Natural killer cell treated with Interleukin-12 subunit alpha and Interleukin-12 subunit beta and Interleukin-15 and Interleukin-18, amount 100 ng/mL, for 72 hours (primary cell): ENCODE measurements around the gene ZNF423. TPM values are rescaled to one million over a fixed set of nuclear protein-coding genes. Genes with fewer than 3 reads are reported as not detected.
A peak's percentile ranks its signal among the peaks of the same experiment; 100 is the strongest.

Experiments
- ATAC-seq, 2 donors: fragments of 150-1000 bp; cut with Tn5 transposase in 1 of 2; sonication (Bioruptor Pico), chemical (Tn5 transposase) in 1 of 2; 2 replicates each; pipeline ENCODE4 v1.10.0; 2021
- DNase-seq: peaks from one replicate; pipeline ENCODE4 v3.0.0; 2022; ENCODE audit warnings: low spot score
- H3K27ac Mint-ChIP-seq, 2 donors: 1 replicate in 1 of 2; 2 replicates in 1 of 2; pipeline ENCODE4 v1.8.0; 2022; ENCODE audit warnings: mixed read lengths in 2 of 2, mild to moderate bottlenecking in 1 of 2, moderate library complexity in 1 of 2
- H3K27me3 Mint-ChIP-seq, 2 donors: 1 replicate in 1 of 2; 2 replicates in 1 of 2; pipeline ENCODE4 v1.8.0; 2022; ENCODE audit warnings: mixed read lengths in 2 of 2
- H3K36me3 Mint-ChIP-seq: one replicate; pipeline ENCODE4 v1.8.0; 2022; ENCODE audit warnings: mixed read lengths
- H3K4me1 Mint-ChIP-seq, 2 donors: 1 replicate in 1 of 2; 2 replicates in 1 of 2; pipeline ENCODE4 v1.8.0; 2022; ENCODE audit warnings: low read depth in 2 of 2, mixed read lengths in 2 of 2, mild to moderate bottlenecking in 1 of 2
- H3K4me3 Mint-ChIP-seq: one replicate; pipeline ENCODE4 v1.8.0; 2022; ENCODE audit warnings: mixed read lengths
- H3K9me3 Mint-ChIP-seq: 2 replicates; pipeline ENCODE4 v1.8.0; 2022; ENCODE audit warnings: mixed read lengths
- total RNA-seq, 2 donors: library from RNA; stranded (reverse); gene quantifications; one replicate each; pipeline ENCODE4 v1.2.3, GENCODE V29; 2022

Gene ZNF423
- total RNA-seq, 2 donors from 2014 or later, result not detected

DNA sequence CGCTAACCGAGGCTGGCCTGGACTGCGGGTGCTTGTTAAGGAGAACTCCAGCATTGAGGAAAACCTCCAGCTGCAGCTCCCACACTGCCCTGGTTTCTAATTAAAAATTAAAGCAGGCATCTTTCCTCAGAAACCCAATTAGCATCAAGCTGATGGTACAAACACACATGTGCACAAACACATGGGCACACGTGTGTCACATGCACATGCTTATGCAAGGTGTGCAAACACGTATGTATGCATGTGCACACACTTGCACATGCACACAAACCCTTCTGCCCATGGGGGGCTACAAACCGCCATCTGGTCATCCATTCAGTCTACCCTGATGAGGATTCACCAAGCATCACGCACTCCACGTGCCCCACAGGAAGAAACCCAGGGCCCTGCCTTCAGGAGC lies 182.5 kb downstream of the ZNF423 start:
- no peaks in the 10 kb centered on the region for H3K36me3 Mint-ChIP-seq
- H3K27me3 Mint-ChIP-seq, result no peaks in the 10 kb centered on the region
- ATAC-seq (no peak), DNase-seq (no peak)
- no peak overlapping the region for H3K27ac Mint-ChIP-seq
- H3K4me1 Mint-ChIP-seq, result no peaks in the 10 kb centered on the region
- no peaks in the 10 kb centered on the region for H3K9me3 Mint-ChIP-seq
- no peak overlapping the region for H3K4me3 Mint-ChIP-seq

DNA sequence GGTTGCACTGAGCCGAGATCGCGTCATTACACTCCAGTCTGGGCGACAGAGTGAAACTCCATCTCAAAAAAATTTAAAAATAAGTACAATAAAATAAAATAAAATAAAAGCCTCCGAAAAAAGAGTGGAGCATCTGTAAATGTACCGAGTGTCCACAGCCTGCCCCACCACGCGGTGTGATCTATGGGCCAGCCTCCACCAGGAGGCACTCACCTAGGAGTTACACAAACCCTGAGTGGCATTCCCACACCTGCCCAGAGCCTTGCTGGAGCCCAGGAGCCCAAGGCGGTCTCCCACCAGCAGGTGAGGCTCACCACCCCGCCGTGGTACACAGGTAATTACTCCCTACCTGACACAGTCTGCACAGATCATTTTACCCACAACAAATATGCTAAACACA lies 183.2 kb downstream of the ZNF423 start:
- Mint-ChIP-seq H3K9me3 (no peaks in the 10 kb centered on the region), H3K4me3 (no peak overlapping the region), H3K4me1 (no peaks in the 10 kb centered on the region), H3K36me3 (no peaks in the 10 kb centered on the region), H3K27me3 (no peaks in the 10 kb centered on the region), H3K27ac (no peak overlapping the region)
- DNase-seq (no peak), ATAC-seq (no peak)

DNA sequence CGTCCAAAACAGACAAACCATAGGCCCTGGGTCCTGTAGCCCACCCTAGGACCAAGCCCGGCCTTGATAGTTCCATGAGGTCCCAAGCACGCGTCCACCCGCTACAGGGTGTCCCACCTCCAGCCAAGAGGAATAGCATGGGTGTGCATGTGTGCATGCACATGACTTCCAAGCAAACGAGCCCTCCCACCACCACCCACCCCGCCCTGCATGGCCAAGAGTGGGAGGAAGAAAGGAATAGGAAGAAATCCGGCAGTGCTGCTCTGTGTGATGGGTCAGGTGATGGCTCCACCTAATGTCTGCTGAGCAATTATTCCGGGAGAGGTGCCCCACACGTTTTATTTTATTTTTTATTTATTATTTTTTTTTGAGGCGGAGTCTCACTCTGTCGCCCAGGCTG lies 184.6 kb downstream of the ZNF423 start:
- H3K36me3 Mint-ChIP-seq, result no peaks in the 10 kb centered on the region
- H3K9me3 Mint-ChIP-seq, result no peaks in the 10 kb centered on the region
- no peaks in the 10 kb centered on the region for H3K27me3 Mint-ChIP-seq
- H3K4me3 Mint-ChIP-seq, result no peak overlapping the region
- no peaks in the 10 kb centered on the region for H3K4me1 Mint-ChIP-seq
- H3K27ac Mint-ChIP-seq, result no peak overlapping the region
- no peak for ATAC-seq
- peak; percentile 31 for DNase-seq

DNA sequence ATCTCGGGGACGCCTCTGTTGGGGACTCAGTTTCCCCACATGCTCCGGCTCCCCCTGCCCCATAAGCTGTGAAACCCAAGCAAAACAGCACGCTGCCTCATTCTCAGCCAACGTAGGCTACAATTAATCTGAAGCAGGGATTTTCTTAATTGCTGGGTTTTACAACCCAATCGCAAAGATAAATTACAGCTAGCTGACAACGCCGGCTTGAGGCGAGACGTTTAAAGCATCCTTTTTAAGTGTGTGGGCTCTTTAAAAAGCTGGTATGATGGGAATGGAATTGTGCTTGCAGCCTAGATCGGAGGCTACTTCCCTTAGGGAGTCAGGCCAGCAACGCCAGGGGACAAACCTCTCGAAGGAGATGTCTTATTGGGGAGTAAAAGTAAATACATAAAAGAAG lies 185.3 kb downstream of the ZNF423 start:
- peak; percentile 26 for DNase-seq
- H3K27me3 Mint-ChIP-seq, result no peaks in the 10 kb centered on the region
- H3K27ac Mint-ChIP-seq, result no peak overlapping the region
- H3K36me3 Mint-ChIP-seq, result no peaks in the 10 kb centered on the region
- ATAC-seq, result no peak
- H3K4me3 Mint-ChIP-seq, result no peak overlapping the region
- H3K9me3 Mint-ChIP-seq, result no peaks in the 10 kb centered on the region
- no peaks in the 10 kb centered on the region for H3K4me1 Mint-ChIP-seq

DNA sequence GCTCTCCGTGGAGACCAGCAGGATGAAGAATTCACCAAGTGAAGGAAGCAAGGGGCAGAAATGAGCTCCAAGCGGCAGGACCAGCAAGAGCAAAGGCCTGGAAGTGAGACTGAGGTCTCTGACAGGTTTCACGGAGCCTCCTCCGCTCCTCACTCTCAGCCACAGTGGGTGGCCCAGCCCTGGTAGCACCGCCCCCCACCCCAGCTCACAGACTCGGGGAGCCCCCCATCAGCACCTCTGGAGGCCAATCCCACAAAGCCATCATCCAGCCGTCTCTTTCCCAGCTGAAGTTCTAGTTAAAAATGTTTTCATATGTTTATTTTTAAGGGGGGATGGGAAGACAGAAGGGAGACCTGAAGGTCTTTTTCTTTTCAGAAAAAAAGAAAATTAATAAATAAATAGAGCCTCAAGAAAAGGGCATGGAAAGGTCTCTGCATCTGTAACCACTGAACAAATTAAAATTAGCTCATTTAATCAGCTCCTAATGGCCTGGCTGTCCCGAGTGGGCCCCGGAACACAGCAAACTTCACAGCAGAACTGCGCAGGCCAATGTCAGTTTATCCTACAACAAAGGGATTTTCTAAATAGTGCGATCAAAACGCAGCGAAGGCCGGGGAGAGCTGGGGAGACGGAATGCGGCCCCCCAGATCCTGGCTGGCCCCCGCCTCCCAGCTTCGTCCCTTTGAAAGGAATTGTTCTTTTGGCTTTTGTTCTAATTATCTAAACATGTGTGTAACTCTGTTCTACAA lies 190.3 kb downstream of the ZNF423 start:
- ATAC-seq (no peak), DNase-seq (peak; percentile 18)
- H3K27ac Mint-ChIP-seq, result no peak overlapping the region
- H3K9me3 Mint-ChIP-seq, result no peaks in the 10 kb centered on the region
- H3K4me3 Mint-ChIP-seq, result no peak overlapping the region
- no peaks in the 10 kb centered on the region for H3K36me3 Mint-ChIP-seq
- no peaks in the 10 kb centered on the region for H3K4me1 Mint-ChIP-seq
- H3K27me3 Mint-ChIP-seq, result no peaks in the 10 kb centered on the region

DNA sequence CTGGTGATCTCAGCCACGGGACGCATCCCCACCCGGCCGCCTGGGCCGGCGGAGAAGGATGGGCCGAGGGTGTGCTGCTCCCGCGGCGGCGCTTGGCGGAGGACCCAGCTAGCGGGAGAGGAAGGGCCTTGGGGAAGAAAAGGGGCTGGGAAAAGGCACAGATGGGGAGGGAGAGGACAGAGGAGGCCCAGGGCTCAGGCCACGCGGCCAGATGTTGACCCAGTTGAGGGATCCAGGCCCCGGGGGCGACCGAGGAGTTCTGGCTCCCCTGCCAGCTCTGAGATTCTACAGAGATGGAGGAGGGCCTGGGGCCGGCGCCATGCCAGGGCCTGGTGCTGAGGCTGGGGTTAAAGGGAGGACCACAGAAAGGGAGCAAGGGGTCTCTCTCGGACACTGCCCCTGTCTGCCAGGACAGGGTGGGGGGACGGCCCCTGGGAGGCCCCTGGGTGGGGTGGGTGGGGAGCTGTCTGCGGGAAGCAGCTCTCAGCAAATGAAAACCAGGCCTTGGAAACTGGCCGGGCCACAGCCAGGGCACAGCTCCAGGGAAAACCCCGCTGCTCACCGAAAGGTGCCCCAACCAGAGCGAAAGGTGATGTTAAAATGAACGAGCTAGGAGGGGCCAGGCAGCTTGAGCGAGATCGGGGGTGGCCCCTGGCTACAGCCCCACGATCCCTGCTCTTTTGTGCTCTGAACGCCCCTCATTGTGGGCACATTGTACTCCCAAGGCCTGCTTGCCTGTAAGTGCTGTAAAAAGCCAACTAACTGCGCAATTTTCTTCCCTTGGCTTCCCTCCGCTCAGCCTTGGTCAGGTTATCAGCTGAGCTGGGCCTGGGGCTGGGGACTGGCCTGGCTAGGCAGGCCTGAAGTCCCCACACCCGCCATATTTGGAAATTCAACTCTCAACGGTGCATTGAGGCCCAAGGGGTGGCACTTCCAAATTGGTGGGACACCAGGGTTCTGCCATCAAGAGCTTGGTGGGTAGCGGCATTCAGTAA lies 191.4 kb downstream of the ZNF423 start:
- Mint-ChIP-seq H3K27me3 (no peaks in the 10 kb centered on the region), H3K27ac (no peak overlapping the region), H3K36me3 (no peaks in the 10 kb centered on the region), H3K9me3 (no peaks in the 10 kb centered on the region), H3K4me1 (no peaks in the 10 kb centered on the region), H3K4me3 (no peak overlapping the region)
- DNase-seq (peak; percentile 44), ATAC-seq (no peak)

DNA sequence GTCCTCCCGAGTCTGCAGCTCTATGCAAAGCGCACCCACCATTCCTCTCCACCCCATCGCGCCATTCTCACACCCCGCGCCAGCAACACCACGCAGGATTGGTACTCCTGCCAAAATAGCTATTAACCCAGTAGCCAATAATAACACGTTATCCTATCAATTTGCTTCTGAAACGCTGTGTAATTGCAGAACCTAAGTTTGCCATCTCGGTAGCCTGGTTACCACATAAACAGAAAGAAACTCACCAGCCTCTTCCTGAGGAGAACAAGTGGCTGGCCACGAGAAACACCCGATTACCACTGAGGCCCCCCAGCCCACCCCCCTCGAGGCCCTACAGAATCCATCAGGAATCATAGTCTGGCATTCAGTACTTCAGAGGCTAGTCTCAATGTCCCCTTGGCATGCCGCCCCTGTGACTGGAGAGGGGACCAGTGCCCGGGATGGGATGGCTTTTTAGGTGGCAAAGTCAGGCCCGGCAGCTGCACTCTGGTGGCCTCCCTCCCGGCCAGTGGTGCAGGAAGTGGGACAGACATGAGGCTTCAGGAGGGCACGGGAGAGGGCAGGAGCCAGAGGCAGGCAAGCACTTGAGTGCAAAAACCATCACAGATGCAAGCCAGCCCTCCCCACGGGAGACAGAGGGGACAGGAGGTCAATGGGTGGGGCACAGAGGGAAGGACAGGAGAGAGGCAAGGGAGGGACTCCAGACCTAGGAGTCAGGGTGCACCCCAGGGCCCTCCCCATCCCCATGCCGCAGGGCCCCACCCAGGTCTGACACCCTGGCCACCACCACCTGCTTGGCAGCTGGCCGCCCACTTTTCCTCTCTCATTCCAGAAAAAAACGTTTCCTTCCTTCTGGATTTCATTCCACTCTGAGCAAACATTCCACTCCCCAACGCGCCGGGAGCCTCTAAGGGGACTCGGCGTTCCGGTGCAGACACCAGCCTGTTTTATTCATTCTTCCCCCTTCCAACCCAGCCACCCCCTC lies 192.5 kb downstream of the ZNF423 start:
- H3K27ac Mint-ChIP-seq, result no peak overlapping the region
- no peak overlapping the region for H3K4me3 Mint-ChIP-seq
- H3K9me3 Mint-ChIP-seq, result no peaks in the 10 kb centered on the region
- DNase-seq (no peak), ATAC-seq (no peak)
- no peaks in the 10 kb centered on the region for H3K27me3 Mint-ChIP-seq
- no peaks in the 10 kb centered on the region for H3K36me3 Mint-ChIP-seq
- no peaks in the 10 kb centered on the region for H3K4me1 Mint-ChIP-seq

DNA sequence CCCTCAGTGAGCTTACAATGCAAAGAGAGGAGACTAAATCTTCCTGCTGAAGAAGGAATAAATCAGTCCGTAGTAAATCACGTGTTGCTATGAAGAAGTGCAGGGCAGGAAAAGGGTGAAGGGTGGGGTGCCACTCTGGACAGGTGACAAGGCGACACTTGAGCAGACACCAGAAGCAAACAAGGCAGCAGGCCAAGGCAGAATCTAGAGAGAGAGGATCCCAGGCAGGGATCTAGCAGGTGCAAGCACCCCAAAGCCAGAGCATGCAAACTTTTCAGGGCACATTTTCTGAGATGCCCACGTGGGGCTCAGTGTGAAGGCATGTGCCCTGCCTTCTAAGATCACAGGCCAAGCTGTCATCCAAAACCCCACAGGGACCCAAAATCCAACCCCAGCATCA lies 193.3 kb downstream of the ZNF423 start:
- H3K4me3 Mint-ChIP-seq, result no peak overlapping the region
- no peak for DNase-seq
- no peak overlapping the region for H3K27ac Mint-ChIP-seq
- H3K4me1 Mint-ChIP-seq, result no peaks in the 10 kb centered on the region
- ATAC-seq, result no peak
- H3K27me3 Mint-ChIP-seq, result no peaks in the 10 kb centered on the region
- H3K9me3 Mint-ChIP-seq, result no peaks in the 10 kb centered on the region
- H3K36me3 Mint-ChIP-seq, result no peaks in the 10 kb centered on the region

DNA sequence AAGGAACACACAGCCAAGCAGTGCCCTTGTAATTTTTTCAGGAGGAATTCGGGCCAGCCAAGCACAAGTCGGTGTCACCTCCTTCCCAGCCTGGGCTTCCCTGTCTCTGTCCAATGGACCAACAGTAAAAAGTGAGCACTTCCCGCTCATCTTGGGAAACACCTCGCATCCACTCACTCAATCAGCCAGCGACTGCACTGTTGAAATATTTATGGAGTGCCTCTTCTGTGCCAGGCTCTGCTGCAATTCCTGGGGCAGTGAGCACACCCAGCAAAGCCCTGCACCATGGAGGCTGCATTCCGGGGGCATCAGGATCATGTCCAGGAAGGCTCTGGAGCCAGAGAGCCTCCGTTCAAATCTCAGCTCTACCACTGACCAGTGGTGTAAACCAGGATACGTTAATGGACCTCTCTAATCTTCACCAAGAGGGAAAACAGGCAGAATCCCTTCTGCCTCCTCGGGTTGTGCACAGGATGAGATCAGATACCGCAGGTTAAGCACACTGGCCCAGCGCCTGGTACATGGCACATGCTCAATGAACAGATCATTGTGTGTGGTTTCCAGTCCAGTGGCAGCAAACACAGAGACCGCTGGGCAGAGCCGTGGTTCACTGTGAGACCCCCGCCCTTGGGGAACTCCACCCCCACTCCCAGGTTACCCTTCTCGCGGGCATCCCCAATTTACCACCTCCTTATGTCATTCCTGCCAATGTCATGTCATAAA lies 194.3 kb downstream of the ZNF423 start:
- H3K36me3 Mint-ChIP-seq, result no peaks in the 10 kb centered on the region
- H3K27ac Mint-ChIP-seq, result no peak overlapping the region
- H3K9me3 Mint-ChIP-seq, result no peaks in the 10 kb centered on the region
- H3K27me3 Mint-ChIP-seq, result no peaks in the 10 kb centered on the region
- H3K4me1 Mint-ChIP-seq, result no peaks in the 10 kb centered on the region
- ATAC-seq (no peak), DNase-seq (no peak)
- H3K4me3 Mint-ChIP-seq, result no peak overlapping the region

DNA sequence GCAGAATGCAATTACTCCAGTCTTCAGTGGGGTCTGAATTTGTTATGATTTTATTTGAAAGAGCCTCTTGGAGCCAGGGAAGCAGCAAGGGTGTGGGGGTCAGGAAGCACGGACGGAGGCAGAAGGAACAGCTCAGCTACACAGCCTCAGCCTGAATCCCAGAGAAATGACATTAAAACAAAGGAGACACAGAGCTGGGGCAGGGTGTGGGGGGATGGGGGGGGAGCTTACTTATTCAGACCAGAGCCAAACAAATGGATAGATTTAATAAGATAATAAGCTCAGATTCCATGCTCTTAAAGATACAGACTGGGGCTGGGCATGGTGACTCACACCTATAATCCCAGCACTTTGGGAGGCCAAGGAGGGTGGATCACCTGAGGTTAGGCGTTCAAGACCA lies 195.3 kb downstream of the ZNF423 start:
- Mint-ChIP-seq H3K36me3 (no peaks in the 10 kb centered on the region), H3K4me3 (no peak overlapping the region), H3K27ac (no peak overlapping the region), H3K27me3 (no peaks in the 10 kb centered on the region), H3K9me3 (no peaks in the 10 kb centered on the region), H3K4me1 (no peaks in the 10 kb centered on the region)
- ATAC-seq (no peak), DNase-seq (no peak)

DNA sequence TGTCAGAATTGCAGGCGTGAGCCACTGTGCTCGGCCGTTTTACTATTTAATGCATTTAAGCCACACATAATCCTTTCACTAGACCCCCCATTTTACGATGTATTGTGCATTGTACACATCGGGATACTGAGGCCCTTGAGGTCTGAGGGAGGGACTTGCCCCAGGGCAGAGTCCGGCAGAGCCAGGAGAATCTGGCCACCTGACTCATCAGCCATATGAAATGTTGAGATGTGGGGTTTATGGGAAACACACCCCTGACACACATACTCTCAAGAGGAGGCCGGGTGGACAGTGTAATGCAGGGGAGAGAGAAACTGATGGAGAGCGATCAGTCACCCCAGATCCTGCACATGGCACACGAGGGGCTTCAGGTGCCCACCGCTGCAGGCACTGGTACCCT lies 196.6 kb downstream of the ZNF423 start:
- Mint-ChIP-seq H3K9me3 (no peaks in the 10 kb centered on the region), H3K27ac (no peak overlapping the region), H3K4me1 (no peaks in the 10 kb centered on the region), H3K4me3 (no peak overlapping the region), H3K27me3 (no peaks in the 10 kb centered on the region), H3K36me3 (no peaks in the 10 kb centered on the region)
- no peak for ATAC-seq
- DNase-seq, result no peak

DNA sequence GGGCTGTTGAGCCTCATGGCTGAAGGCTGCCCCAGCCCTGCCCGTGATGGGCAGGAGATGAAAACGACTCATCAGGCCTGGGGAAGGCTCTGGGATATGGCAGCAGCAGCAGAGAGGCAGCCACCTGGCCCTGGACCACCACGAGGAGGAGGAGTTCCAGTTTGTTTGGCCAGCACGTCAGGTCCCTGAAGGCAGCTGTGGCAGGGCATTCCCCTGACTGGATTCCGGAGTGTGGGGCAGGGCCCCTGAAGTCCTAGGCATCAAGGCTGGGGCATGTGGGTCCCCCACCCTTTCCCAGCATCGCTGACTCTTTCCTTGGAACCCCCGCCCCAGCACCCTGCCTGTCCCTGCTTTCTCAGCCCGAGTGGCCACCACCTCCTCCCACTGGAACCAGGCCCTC lies 197.4 kb downstream of the ZNF423 start:
- no peak for ATAC-seq
- Mint-ChIP-seq H3K4me1 (no peaks in the 10 kb centered on the region), H3K36me3 (no peaks in the 10 kb centered on the region), H3K27ac (no peak overlapping the region), H3K4me3 (no peak overlapping the region), H3K9me3 (no peaks in the 10 kb centered on the region), H3K27me3 (no peaks in the 10 kb centered on the region)
- no peak for DNase-seq
